GM12801 (cell line): ENCODE data around the gene PLCXD1.

Experiments used
- CTCF ChIP-seq: IDR thresholded peaks from one replicate; pipeline ENCODE4 v1.5.1; 2011; ENCODE audit warnings: control low read depth; ENCODE audit not compliant: insufficient read length; ENCODE audit errors: extremely low read depth

Gene PLCXD1

GRCh38 chrX:314781-315595 lies 33.8 kb downstream of the PLCXD1 start:
- no peak for TF ChIP-seq CTCF

GRCh38 chrX:316351-317325 lies 35.5 kb downstream of the PLCXD1 start:
- no peak for TF ChIP-seq CTCF

GRCh38 chrX:317424-318067 lies 36.4 kb downstream of the PLCXD1 start:
- TF ChIP-seq CTCF: no peak

GRCh38 chrX:318068-318738 lies 37.0 kb downstream of the PLCXD1 start:
- no peak for TF ChIP-seq CTCF

GRCh38 chrX:318739-319578 lies 37.8 kb downstream of the PLCXD1 start, which contains the start of gene GTPBP6:
GTPBP6 (minus strand) TSS chrX:318796; CDS start chrX:318787, 9 bp downstream.
- no peak for TF ChIP-seq CTCF

- TF ChIP-seq CTCF: no peak
Observed at GRCh38 chrX:319579-320125, 38.5 kb downstream of the PLCXD1 start.
